ENCODE data around the gene KCNA5.

KCNA5 gene

GRCh38 chr12:5027046-5027821, 16.4 kb upstream of the KCNA5 start:
- no peak for DNase-seq (ENCODE audit: low read depth)

- DNase-seq (ENCODE audit: low read depth) = no peak
These were observed 13.6 kb upstream of the KCNA5 start for GRCh38 chr12:5030066-5030465.

GRCh38 chr12:5031242-5031641, 12.4 kb upstream of the KCNA5 start:
- no peak for DNase-seq (ENCODE audit: low read depth)

- no peak for DNase-seq (ENCODE audit: low read depth)
These were observed 11.7 kb upstream of the KCNA5 start for GRCh38 chr12:5031958-5032357.

GRCh38 chr12:5032821-5033220, 10.9 kb upstream of the KCNA5 start:
- no peak for DNase-seq (ENCODE audit: low read depth)

GRCh38 chr12:5033883-5034282, 9.8 kb upstream of the KCNA5 start:
- no peak for DNase-seq (ENCODE audit: low read depth)

GRCh38 chr12:5034603-5035002, 9.1 kb upstream of the KCNA5 start:
- no peak for DNase-seq (ENCODE audit: low read depth)

- DNase-seq (ENCODE audit: low read depth) = no peak
These were observed 8.1 kb upstream of the KCNA5 start for GRCh38 chr12:5035618-5036017.

GRCh38 chr12:5036031-5036430, 7.6 kb upstream of the KCNA5 start:
- no peak for DNase-seq (ENCODE audit: low read depth)

- no peak for DNase-seq (ENCODE audit: low read depth)
These were observed 5.8 kb upstream of the KCNA5 start for GRCh38 chr12:5037795-5038357.

GRCh38 chr12:5038781-5039311, 4.8 kb upstream of the KCNA5 start:
- no peak for DNase-seq (ENCODE audit: low read depth)

- DNase-seq (ENCODE audit: low read depth) = no peak
These were observed 3.9 kb upstream of the KCNA5 start for GRCh38 chr12:5039815-5040214.

GRCh38 chr12:5040368-5040767, 3.3 kb upstream of the KCNA5 start:
- no peak for DNase-seq (ENCODE audit: low read depth)

GRCh38 chr12:5044420-5045295, 979 bp downstream of the KCNA5 start:
- DNase-seq (ENCODE audit: low read depth) = no peak

- DNase-seq (ENCODE audit: low read depth) = no peak
These were observed 3.4 kb downstream of the KCNA5 start for GRCh38 chr12:5047094-5047493.

GRCh38 chr12:5047729-5048128, 4.0 kb downstream of the KCNA5 start:
- DNase-seq (ENCODE audit: low read depth) = no peak

- DNase-seq (ENCODE audit: low read depth) = no peak
These were observed 6.9 kb downstream of the KCNA5 start for GRCh38 chr12:5050542-5050941.

GRCh38 chr12:5051334-5051733, 7.7 kb downstream of the KCNA5 start:
- DNase-seq (ENCODE audit: low read depth) = no peak

- no peak for DNase-seq (ENCODE audit: low read depth)
These were observed 8.2 kb downstream of the KCNA5 start for GRCh38 chr12:5051913-5052312.

- no peak for DNase-seq (ENCODE audit: low read depth)
These were observed 8.7 kb downstream of the KCNA5 start for GRCh38 chr12:5052348-5052747.

GRCh38 chr12:5059358-5059757, 15.7 kb downstream of the KCNA5 start:
- DNase-seq (ENCODE audit: low read depth) = no peak

- no peak for DNase-seq (ENCODE audit: low read depth)
These were observed 17.3 kb downstream of the KCNA5 start for GRCh38 chr12:5060958-5061357.

GRCh38 chr12:5063149-5063548, 19.5 kb downstream of the KCNA5 start:
- no peak for DNase-seq (ENCODE audit: low read depth)
